Neural cell (in vitro differentiated cells): Measurements from ENCODE around the gene NDUFAF3. TPM values are rescaled to one million over a fixed set of nuclear protein-coding genes. Genes with fewer than 3 reads are reported as not detected.

ENCODE experiments used
- H2AFZ ChIP-seq: fragments of 200-600, 300-800 bp; sonication (generic), shearing (Covaris generic); 2 replicates; pipeline ENCODE4 v1.6.0; 2014; ENCODE audit warnings: low read depth, mild to moderate bottlenecking, antibody characterized with exemption, low read length, moderate library complexity
- H3F3A ChIP-seq: fragments of 200-600 bp; shearing (Covaris generic); 2 replicates; pipeline ENCODE4 v1.6.1; 2016; ENCODE audit warnings: mild to moderate bottlenecking, moderate library complexity, mixed read lengths, antibody characterized with exemption, low read length; ENCODE audit not compliant: insufficient read depth, poor library complexity, severe bottlenecking
- H3K27ac ChIP-seq: fragments of 200-600, 300-800 bp; sonication (generic), shearing (Covaris generic); 2 replicates; pipeline ENCODE4 v1.5.1; 2014; ENCODE audit warnings: mild to moderate bottlenecking, low read length, moderate library complexity
- H3K27me3 ChIP-seq: fragments of 300-800, 200-600 bp; sonication (generic), shearing (Covaris generic); 2 replicates; pipeline ENCODE4 v1.6.0; 2014; ENCODE audit warnings: mild to moderate bottlenecking, low read depth, low read length, moderate library complexity; ENCODE audit not compliant: insufficient read depth
- H3K36me3 ChIP-seq: fragments of 300-800, 200-600 bp; sonication (generic), shearing (Covaris generic); 2 replicates; pipeline ENCODE4 v1.5.1; 2014; ENCODE audit warnings: mild to moderate bottlenecking, antibody characterized with exemption, low read length, moderate library complexity; ENCODE audit not compliant: insufficient read depth
- H3K4me2 ChIP-seq: fragments of 300-800, 200-600 bp; sonication (generic), shearing (Covaris generic); 2 replicates; pipeline ENCODE4 v1.6.0; 2014; ENCODE audit warnings: mild to moderate bottlenecking, low read length
- H3K4me3 ChIP-seq: fragments of 300-800, 200-600 bp; sonication (generic), shearing (Covaris generic); 2 replicates; pipeline ENCODE4 v1.5.1; 2014; ENCODE audit warnings: mild to moderate bottlenecking, low read length, moderate library complexity
- H3K79me2 ChIP-seq: fragments of 200-600 bp; shearing (Covaris generic); replicated peaks from 2 replicates; pipeline ENCODE4 v1.6.0; 2014; ENCODE audit warnings: mild to moderate bottlenecking, low read length, moderate library complexity; ENCODE audit not compliant: insufficient read depth
- H3K9ac ChIP-seq: fragments of 300-800, 200-600 bp; sonication (generic), shearing (Covaris generic); 2 replicates; pipeline ENCODE4 v1.6.1; 2016; ENCODE audit warnings: mild to moderate bottlenecking, low read length, mixed read lengths
- H3K9me2 ChIP-seq: fragments of 200-600 bp; shearing (Covaris generic); 2 replicates; pipeline ENCODE4 v1.6.1; 2016; ENCODE audit warnings: mild to moderate bottlenecking, low read length, mixed read lengths; ENCODE audit not compliant: insufficient read depth
- H3K9me3 ChIP-seq: fragments of 200-600, 300-800 bp; sonication (generic), shearing (Covaris generic); 2 replicates; pipeline ENCODE4 v1.6.1; 2016; ENCODE audit warnings: mild to moderate bottlenecking, mixed run types, low read length, moderate library complexity, mixed read lengths
- H4K20me1 ChIP-seq: fragments of 200-600 bp; shearing (Covaris generic); 2 replicates; pipeline ENCODE4 v1.6.1; 2016; ENCODE audit warnings: mild to moderate bottlenecking, mixed run types; ENCODE audit not compliant: insufficient read depth
- CTCF ChIP-seq: fragments of 450-650 bp; IDR thresholded peaks from 2 replicates; pipeline ENCODE4 v1.5.1; 2014; ENCODE audit warnings: antibody characterized with exemption, mild to moderate bottlenecking, moderate library complexity; ENCODE audit not compliant: poor library complexity, severe bottlenecking
- EP300 ChIP-seq: fragments of 450-650 bp; conservative IDR thresholded peaks from 2 replicates; pipeline ENCODE4 v1.6.1; 2014; ENCODE audit warnings: antibody characterized with exemption, mild to moderate bottlenecking, moderate library complexity; ENCODE audit not compliant: poor library complexity, severe bottlenecking
- EZH2 ChIP-seq: fragments of 200-600, 300-800 bp; shearing (Covaris generic), sonication (generic); IDR thresholded peaks from 2 replicates; pipeline ENCODE4 v1.6.1; 2014; ENCODE audit warnings: antibody characterized with exemption, low read length, borderline replicate concordance, mild to moderate bottlenecking; ENCODE audit not compliant: insufficient read depth, poor library complexity, severe bottlenecking
- MXI1 ChIP-seq: fragments of 450-650 bp; conservative IDR thresholded peaks from 2 replicates; pipeline ENCODE4 v1.6.1; 2014; ENCODE audit warnings: antibody characterized with exemption, mild to moderate bottlenecking; ENCODE audit not compliant: poor library complexity, severe bottlenecking
- POLR2AphosphoS5 ChIP-seq: IDR thresholded peaks from 2 replicates; pipeline ENCODE4 v1.6.1; 2012
- RAD21 ChIP-seq: fragments of 450-650 bp; conservative IDR thresholded peaks from 2 replicates; pipeline ENCODE4 v1.6.1; 2014; ENCODE audit warnings: antibody characterized with exemption, mild to moderate bottlenecking, moderate library complexity
- REST ChIP-seq: IDR thresholded peaks from 2 replicates; pipeline ENCODE4 v1.6.1; 2012; ENCODE audit warnings: borderline replicate concordance
- SMC3 ChIP-seq: fragments of 450-650 bp; conservative IDR thresholded peaks from 2 replicates; pipeline ENCODE4 v1.6.1; 2014; ENCODE audit warnings: antibody characterized with exemption, mild to moderate bottlenecking, moderate library complexity; ENCODE audit not compliant: poor library complexity
- TAF1 ChIP-seq: IDR thresholded peaks from 2 replicates; pipeline ENCODE4 v1.6.1; 2012; ENCODE audit warnings: low read depth
- polyA plus RNA-seq: library from polyadenylated mRNA; depleted of rRNA; stranded (reverse); fragments of >200 nt; gene quantifications from 2 replicates; pipeline ENCODE4 v1.2.3, GENCODE V29; 2014

Gene NDUFAF3
- polyA plus RNA-seq, 1 donor from 2014 or later: 36.2 TPM

GRCh38 chr3:48991851-48992545 lies 29.9 kb upstream of the NDUFAF3 start:
- peak overlapping the region; percentile 83 for H3K4me3 ChIP-seq
- H3K4me2 ChIP-seq: peak overlapping the region; percentile 75
- H2AFZ ChIP-seq: no peak overlapping the region
- no peaks in the 10 kb centered on the region for H3K9me2 ChIP-seq
- peaks cover 16% of the 10 kb centered on the region for H3K79me2 ChIP-seq
- H3K27me3 ChIP-seq: no peaks in the 10 kb centered on the region
- H3K9ac ChIP-seq: peak overlapping the region; percentile 79
- H3K36me3 ChIP-seq: no peaks in the 10 kb centered on the region
- H3K27ac ChIP-seq: no peak overlapping the region
- H3K9me3 ChIP-seq: no peaks in the 10 kb centered on the region
- H3F3A ChIP-seq: peaks cover 6% of the 10 kb centered on the region
- H4K20me1 ChIP-seq: no peaks in the 10 kb centered on the region
- no peak for TF ChIP-seq EP300
- TF ChIP-seq MXI1: no peak
- no peak for TF ChIP-seq RAD21

GRCh38 chr3:48993834-48994233 lies 28.1 kb upstream of the NDUFAF3 start:
- H3K36me3 ChIP-seq: no peaks in the 10 kb centered on the region
- no peaks in the 10 kb centered on the region for H4K20me1 ChIP-seq
- H3F3A ChIP-seq: peaks cover 5% of the 10 kb centered on the region
- no peak for TF ChIP-seq SMC3
- no peak for TF ChIP-seq POLR2AphosphoS5
- no peak for TF ChIP-seq EP300
- no peak for TF ChIP-seq RAD21
- no peak for TF ChIP-seq TAF1
- no peak for TF ChIP-seq REST
- TF ChIP-seq EZH2: no peak
- no peak for TF ChIP-seq CTCF
- no peak for TF ChIP-seq MXI1
- no peak overlapping the region for H3K9ac ChIP-seq
- no peak overlapping the region for H3K27ac ChIP-seq
- H3K9me3 ChIP-seq: no peaks in the 10 kb centered on the region
- H3K4me2 ChIP-seq: no peak overlapping the region
- H3K9me2 ChIP-seq: no peaks in the 10 kb centered on the region
- H2AFZ ChIP-seq: no peak overlapping the region
- peaks cover 16% of the 10 kb centered on the region for H3K79me2 ChIP-seq
- H3K4me3 ChIP-seq: no peak overlapping the region
- H3K27me3 ChIP-seq: no peaks in the 10 kb centered on the region
